Measurements from ENCODE around the gene PGS1. TPM values are rescaled to one million over a fixed set of nuclear protein-coding genes. Genes with fewer than 3 reads are reported as not detected.

Gene PGS1
- total RNA-seq, 1 experiment from 2014 or later: 42.6 TPM

DNA sequence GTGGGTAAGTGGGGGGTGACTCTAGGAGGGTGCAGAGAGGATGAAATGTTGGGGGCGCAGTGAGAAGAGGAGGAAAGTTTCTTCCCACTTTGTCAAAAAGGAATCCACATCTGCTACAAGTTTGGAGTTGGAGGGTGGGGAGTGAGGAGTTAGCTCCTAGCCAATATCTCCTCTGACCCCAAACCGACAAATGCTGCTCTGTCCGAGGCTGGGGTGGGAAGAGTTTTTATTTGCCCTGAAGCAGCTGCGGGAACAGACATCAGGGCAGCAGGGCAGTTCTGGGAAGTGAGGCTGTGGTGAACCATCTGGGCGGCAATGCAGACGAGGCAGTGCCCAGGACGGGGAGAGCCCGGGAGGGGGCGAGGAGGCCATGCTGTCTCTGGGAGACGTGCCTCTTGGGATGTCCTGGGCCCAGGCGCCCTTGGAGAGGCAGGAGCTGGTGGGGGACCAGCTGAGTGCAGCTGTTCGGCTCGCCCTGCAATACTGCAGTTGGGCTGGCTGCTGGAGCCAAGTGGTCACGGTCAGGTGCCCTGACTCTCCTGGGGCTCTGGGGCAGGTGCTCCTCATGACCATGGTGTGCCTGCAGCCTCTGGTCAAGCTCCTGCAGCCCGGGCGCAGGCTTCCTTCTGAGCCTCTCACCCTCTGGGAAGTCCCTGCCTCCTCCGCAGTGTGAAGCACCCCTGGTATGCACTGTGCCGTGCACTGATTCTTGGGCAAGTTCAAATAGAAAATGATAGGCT is 12.2 kb upstream of the PGS1 start:
- no TSS peak for BruUV-seq (replicated peaks)
- no peak for DNase-seq
- Mint-ChIP-seq H3K27me3 (ENCODE audit: unreplicated experiment) (peaks cover 11% of the 10 kb centered on the region), H3K27ac (ENCODE audit: unreplicated experiment) (no peak overlapping the region), H3K4me3 (ENCODE audit: low read depth, unreplicated experiment) (no peak overlapping the region), H3K36me3 (ENCODE audit: insufficient read depth, unreplicated experiment) (no peaks in the 10 kb centered on the region), H3K9me3 (ENCODE audit: low read depth, unreplicated experiment) (no peaks in the 10 kb centered on the region), H3K4me1 (ENCODE audit: low read depth, unreplicated experiment) (no peaks in the 10 kb centered on the region)
- no peak for TF ChIP-seq CTCF (IDR thresholded peaks at IDR 0.05; ENCODE audit: unreplicated experiment)
- CTCF ChIA-PET: no interaction called here
- intact Hi-C loops (cut with micrococcal nuclease; ENCODE audit: unreplicated experiment): no loop called here

DNA sequence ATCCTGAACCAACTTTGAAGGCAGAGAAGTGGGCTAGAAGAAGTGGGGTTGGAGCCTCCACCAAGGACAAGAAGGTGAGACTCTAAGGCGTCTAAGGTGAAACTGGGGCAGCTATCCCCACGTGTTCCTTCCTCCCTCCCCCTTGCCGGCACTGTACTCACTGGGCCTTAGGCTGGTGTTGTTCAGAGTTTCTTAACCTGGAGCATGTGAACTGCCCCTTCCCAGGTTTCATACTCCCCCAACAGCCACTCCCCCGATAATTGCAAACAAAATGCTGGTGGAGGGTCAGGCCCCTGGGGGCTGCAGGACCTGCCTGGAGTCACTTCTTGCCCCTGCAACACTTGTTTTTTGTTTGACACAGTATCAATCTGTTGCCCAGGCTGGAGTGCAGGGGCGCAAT is 11.3 kb upstream of the PGS1 start:
- BruUV-seq (replicated peaks): no TSS peak
- Mint-ChIP-seq H3K4me1 (ENCODE audit: low read depth, unreplicated experiment) (no peaks in the 10 kb centered on the region), H3K4me3 (ENCODE audit: low read depth, unreplicated experiment) (no peak overlapping the region), H3K9me3 (ENCODE audit: low read depth, unreplicated experiment) (no peaks in the 10 kb centered on the region), H3K27ac (ENCODE audit: unreplicated experiment) (no peak overlapping the region), H3K27me3 (ENCODE audit: unreplicated experiment) (peaks cover 11% of the 10 kb centered on the region), H3K36me3 (ENCODE audit: insufficient read depth, unreplicated experiment) (no peaks in the 10 kb centered on the region)
- CTCF ChIA-PET: no interaction called here
- intact Hi-C loops (cut with micrococcal nuclease; ENCODE audit: unreplicated experiment): no loop called here
- DNase-seq: no peak
- TF ChIP-seq CTCF (IDR thresholded peaks at IDR 0.05; ENCODE audit: unreplicated experiment): no peak

- Mint-ChIP-seq H3K4me3 (ENCODE audit: low read depth, unreplicated experiment) (no peak overlapping the region), H3K36me3 (ENCODE audit: insufficient read depth, unreplicated experiment) (no peaks in the 10 kb centered on the region), H3K27ac (ENCODE audit: unreplicated experiment) (no peak overlapping the region), H3K4me1 (ENCODE audit: low read depth, unreplicated experiment) (no peaks in the 10 kb centered on the region), H3K9me3 (ENCODE audit: low read depth, unreplicated experiment) (no peaks in the 10 kb centered on the region), H3K27me3 (ENCODE audit: unreplicated experiment) (peaks cover 11% of the 10 kb centered on the region)
- no peak for TF ChIP-seq CTCF (IDR thresholded peaks at IDR 0.05; ENCODE audit: unreplicated experiment)
- intact Hi-C loops (cut with micrococcal nuclease; ENCODE audit: unreplicated experiment): no loop called here
- no peak for DNase-seq
- BruUV-seq (replicated peaks): no TSS peak
- CTCF ChIA-PET: no interaction called here
Observed at GRCh38 chr17:78368348-78368747, 10.1 kb upstream of the PGS1 start.

DNA sequence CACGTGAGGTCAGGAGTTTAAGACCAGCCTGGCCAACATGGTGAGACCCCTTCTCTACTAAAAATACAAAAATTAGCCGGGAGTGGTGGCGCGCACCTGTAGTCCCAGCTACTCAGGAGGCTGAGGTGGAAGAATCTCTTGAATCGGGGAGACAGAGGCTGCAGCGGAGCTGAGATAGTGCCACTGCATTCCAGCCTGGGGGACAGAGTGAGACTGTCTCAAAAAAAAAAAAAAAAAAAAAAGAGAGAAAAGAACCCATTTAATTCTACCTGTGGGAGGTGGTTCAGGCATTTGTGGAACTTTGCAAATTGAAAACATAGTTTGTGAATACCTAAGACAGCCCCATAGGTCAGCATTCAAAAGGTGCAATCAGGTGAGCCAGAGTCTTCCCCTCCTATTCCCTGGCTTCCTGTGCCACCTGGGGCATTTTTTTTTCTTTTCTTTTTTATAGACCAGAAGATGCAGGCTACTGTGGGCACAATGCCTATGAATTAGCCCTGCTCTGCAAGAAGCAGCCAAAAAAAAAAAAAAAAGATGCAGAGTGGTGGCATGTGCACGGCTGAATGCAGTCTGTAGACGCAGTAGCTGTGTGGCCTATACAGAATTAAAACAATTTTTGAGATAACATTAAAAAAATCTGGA is 9.5 kb upstream of the PGS1 start:
- no peak overlapping the region for H3K27ac Mint-ChIP-seq (ENCODE audit: unreplicated experiment)
- no peaks in the 10 kb centered on the region for H3K9me3 Mint-ChIP-seq (ENCODE audit: low read depth, unreplicated experiment)
- no peak overlapping the region for H3K4me3 Mint-ChIP-seq (ENCODE audit: low read depth, unreplicated experiment)
- DNase-seq: no peak
- peaks cover under 1% of the 10 kb centered on the region for H3K4me1 Mint-ChIP-seq (ENCODE audit: low read depth, unreplicated experiment)
- BruUV-seq (replicated peaks): no TSS peak
- CTCF ChIA-PET: interaction anchor here (0.5 kb wide), 1 partner anchor 80 kb away, joined by 4 read pairs; no protein-coding TSS in a partner anchor
- TF ChIP-seq CTCF (IDR thresholded peaks at IDR 0.05; ENCODE audit: unreplicated experiment): no peak
- intact Hi-C loops (cut with micrococcal nuclease; ENCODE audit: unreplicated experiment): no loop called here
- peaks cover 11% of the 10 kb centered on the region for H3K27me3 Mint-ChIP-seq (ENCODE audit: unreplicated experiment)
- H3K36me3 Mint-ChIP-seq (ENCODE audit: insufficient read depth, unreplicated experiment): no peaks in the 10 kb centered on the region

Data from Calu3 (cell line).